ENCODE results near the gene TMEM214. TPM values are rescaled to one million over a fixed set of nuclear protein-coding genes. Genes with fewer than 3 reads are reported as not detected.

Gene TMEM214
- total RNA-seq, 1 donor from 2014 or later, result 74.1 TPM

DNA sequence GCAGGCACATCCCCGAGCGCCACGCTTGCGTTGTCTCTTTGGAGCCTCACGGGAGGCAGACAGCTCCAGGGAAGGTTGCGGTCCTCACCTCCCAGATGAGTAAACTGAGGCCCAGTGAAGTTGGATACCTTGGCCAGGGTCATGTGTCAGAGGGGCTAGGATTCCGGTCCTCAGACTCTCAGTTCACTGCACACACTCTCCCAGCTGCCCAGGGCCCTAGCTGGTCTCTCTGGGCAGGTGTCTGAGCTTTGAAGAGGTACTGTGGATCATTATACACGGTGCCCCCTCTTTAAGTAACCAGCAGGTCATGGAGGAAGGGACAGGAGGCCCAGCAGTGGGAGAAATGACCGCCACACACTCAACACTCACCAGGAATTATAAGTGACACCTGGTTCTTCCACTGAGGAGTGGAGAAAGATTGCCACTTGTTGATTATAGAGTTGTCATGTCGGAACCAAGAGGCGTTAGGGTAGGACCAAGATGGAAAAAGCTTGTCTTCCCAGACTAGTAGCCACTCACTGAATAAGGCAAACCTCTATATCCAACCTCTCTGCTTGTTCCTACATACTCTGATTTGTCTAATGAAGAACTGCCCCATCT is 588 bp downstream of the TMEM214 start:
- intact Hi-C loops (cut with DNase I), result loop anchor here (1.0 to 5.0 kb wide), 4 partner anchors 17 to 99 kb away; partner anchors contain the start of genes MAPRE3, OST4 and PREB

DNA sequence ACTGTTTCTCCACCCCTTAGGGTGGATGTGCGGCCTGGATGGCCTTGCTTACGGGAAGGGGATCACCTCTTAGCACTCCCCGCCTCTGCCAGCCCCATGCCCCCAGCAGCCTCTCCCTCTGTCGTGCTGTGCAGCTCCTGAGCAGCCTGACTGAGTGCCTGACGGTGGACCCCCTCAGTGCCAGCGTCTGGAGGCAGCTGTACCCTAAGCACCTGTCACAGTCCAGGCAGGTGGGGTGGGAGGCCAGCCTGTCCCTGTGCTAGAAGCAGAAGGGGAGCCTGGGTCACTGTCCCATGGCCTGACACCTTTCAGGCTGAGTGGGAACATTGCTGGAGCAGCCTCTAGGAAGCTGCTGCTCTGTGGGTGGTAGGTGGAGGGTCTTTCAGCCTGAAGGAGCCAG is 5.2 kb downstream of the TMEM214 start:
- TF ChIP-seq, protein P1, sequence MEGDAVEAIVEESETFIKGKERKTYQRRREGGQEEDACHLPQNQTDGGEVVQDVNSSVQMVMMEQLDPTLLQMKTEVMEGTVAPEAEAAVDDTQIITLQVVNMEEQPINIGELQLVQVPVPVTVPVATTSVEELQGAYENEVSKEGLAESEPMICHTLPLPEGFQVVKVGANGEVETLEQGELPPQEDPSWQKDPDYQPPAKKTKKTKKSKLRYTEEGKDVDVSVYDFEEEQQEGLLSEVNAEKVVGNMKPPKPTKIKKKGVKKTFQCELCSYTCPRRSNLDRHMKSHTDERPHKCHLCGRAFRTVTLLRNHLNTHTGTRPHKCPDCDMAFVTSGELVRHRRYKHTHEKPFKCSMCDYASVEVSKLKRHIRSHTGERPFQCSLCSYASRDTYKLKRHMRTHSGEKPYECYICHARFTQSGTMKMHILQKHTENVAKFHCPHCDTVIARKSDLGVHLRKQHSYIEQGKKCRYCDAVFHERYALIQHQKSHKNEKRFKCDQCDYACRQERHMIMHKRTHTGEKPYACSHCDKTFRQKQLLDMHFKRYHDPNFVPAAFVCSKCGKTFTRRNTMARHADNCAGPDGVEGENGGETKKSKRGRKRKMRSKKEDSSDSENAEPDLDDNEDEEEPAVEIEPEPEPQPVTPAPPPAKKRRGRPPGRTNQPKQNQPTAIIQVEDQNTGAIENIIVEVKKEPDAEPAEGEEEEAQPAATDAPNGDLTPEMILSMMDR (IDR thresholded peaks at IDR 0.05), result no peak
- DNase-seq (ENCODE audit: low spot score in 2 of 2), result no peak
- H3K9me3 ChIP-seq, result no peaks in the 10 kb centered on the region
- intact Hi-C loops (cut with DNase I), result no loop called here
- H3K4me1 ChIP-seq, result peaks cover 5 to 17% of the 10 kb centered on the region in 2 donors
- no peaks in the 10 kb centered on the region for H3K27me3 ChIP-seq
- no peak overlapping the region for H3K27ac ChIP-seq
- H3K4me3 ChIP-seq, result no peak overlapping the region
- peaks cover 59 to 65% of the 10 kb centered on the region in 2 donors for H3K36me3 ChIP-seq

More for the DNA sequence above, 588 bp downstream of the TMEM214 start:
- Histone ChIP-seq H3K27ac (peak overlapping the region; percentile 78 to 91), H3K4me3 (peak overlapping the region; percentile 59 to 92), H3K36me3 (peaks cover 29 to 37% of the 10 kb centered on the region in 2 donors), H3K9me3 (no peaks in the 10 kb centered on the region), H3K27me3 (no peaks in the 10 kb centered on the region), H3K4me1 (peaks cover 5 to 18% of the 10 kb centered on the region in 2 donors)
- DNase-seq (ENCODE audit: low spot score in 2 of 2), result no peak
- TF ChIP-seq, protein P1 (IDR thresholded peaks at IDR 0.05), result no peak

DNA sequence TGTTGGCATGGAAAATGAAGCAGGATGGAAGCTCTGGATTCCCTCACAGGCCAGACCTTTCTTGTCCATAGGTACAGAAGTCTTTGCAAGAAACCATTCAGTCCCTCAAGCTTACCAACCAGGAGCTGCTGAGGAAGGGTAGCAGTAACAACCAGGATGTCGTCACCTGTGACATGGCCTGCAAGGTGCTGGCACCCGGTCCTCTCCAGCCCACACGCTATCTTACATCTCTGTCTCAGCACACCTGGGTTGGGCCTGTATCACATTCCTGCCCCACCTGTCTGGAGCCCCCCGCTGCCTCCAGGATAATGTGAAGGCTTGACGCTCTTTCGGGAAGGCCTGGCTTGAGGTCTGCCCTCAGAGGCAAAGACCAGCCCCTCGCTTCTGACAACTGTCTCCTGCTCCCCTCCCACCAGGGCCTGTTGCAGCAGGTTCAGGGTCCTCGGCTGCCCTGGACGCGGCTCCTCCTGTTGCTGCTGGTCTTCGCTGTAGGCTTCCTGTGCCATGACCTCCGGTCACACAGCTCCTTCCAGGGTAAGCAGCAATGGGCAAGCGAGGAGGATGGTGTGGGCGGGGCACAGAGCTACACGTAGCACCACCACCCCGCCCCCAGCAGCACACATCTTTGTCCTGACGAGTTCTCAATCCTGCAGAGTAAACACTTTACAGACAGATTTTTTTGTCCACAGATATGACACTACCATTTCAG is 6.0 kb downstream of the TMEM214 start:
- intact Hi-C loops (cut with DNase I), result no loop called here
- no peak for DNase-seq (ENCODE audit: low spot score in 2 of 2)
- H3K27me3 ChIP-seq, result no peaks in the 10 kb centered on the region
- H3K4me3 ChIP-seq, result no peak overlapping the region
- no peak overlapping the region for H3K27ac ChIP-seq
- TF ChIP-seq, protein P1 (IDR thresholded peaks at IDR 0.05), result no peak
- H3K4me1 ChIP-seq, result peaks cover 5 to 14% of the 10 kb centered on the region in 2 donors
- H3K36me3 ChIP-seq, result peaks cover 59 to 65% of the 10 kb centered on the region in 2 donors
- no peaks in the 10 kb centered on the region for H3K9me3 ChIP-seq

DNA sequence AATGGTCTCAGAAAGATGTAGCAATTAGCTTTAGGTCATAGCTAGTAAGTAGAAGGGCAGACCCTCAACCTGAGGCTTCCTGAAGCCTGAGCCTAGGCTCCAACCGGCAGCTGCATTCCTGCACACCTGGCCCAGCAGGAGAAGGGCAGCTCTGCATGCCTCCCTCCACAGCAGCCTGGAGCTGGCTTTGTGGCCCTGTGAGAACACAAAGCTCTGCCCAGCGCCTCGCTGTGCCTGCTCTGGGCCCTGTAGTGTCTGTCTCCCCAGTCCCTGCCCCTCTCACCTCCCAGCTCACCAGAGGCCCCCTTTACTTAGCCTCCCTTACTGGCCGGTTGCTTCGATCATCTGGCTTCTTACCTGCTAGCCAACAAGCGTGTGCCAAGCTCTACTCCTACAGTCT is 6.7 kb downstream of the TMEM214 start:
- Histone ChIP-seq H3K4me1 (peaks cover 0 to 8% of the 10 kb centered on the region in 2 donors), H3K27ac (no peak overlapping the region), H3K9me3 (no peaks in the 10 kb centered on the region), H3K27me3 (no peaks in the 10 kb centered on the region), H3K36me3 (peaks cover 59 to 65% of the 10 kb centered on the region in 2 donors), H3K4me3 (no peak overlapping the region)
- intact Hi-C loops (cut with DNase I), result no loop called here
- TF ChIP-seq, protein P1 (IDR thresholded peaks at IDR 0.05), result no peak
- no peak for DNase-seq (ENCODE audit: low spot score in 2 of 2)

DNA sequence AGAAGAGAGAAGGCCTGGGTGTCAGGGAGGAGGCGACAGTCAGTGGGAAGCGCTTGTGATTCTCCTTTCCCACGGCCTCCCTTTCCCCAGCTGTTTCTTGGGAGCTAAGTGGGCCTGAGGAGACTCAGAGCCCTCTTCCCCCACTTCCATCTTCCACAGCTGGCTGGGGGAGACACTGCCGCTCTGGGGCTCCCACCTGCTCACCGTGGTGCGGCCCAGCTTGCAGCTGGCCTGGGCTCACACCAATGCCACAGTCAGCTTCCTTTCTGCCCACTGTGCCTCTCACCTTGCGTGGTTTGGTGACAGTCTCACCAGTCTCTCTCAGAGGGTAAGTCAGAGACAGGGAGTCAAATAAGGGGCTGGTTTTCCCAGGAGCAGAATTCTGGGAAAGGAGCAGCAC is 7.1 kb downstream of the TMEM214 start:
- no peak overlapping the region for H3K4me3 ChIP-seq
- H3K36me3 ChIP-seq, result peaks cover 59 to 64% of the 10 kb centered on the region in 2 donors
- TF ChIP-seq, protein P1 (IDR thresholded peaks at IDR 0.05), result no peak
- H3K27ac ChIP-seq, result no peak overlapping the region
- no peaks in the 10 kb centered on the region for H3K27me3 ChIP-seq
- intact Hi-C loops (cut with DNase I), result no loop called here
- no peak for DNase-seq (ENCODE audit: low spot score in 2 of 2)
- H3K4me1 ChIP-seq, result peaks cover 0 to 3% of the 10 kb centered on the region in 2 donors
- H3K9me3 ChIP-seq, result no peaks in the 10 kb centered on the region
